NCI-H345 treated with DMSO at 0.1 percent for 48 hours (cell line): ENCODE measurements around the gene F8A1.
"Not testable (repeated sequence)": the region's sequence is repeated elsewhere in the genome, so short reads cannot be mapped to it uniquely, and the experiment has no call there.

Experiments
- DNase-seq: peaks from one replicate; lab custom pipeline; 2025; ENCODE audit not compliant: unreplicated experiment; lab: John Stamatoyannopoulos, UW

The F8A1 gene

GRCh38 chrX:154886069-154886788, at the start of gene F8A1:
TSS of gene F8A1 (plus strand) at chrX:154886355. CDS start at chrX:154886375, 20 bp downstream.
- DNase-seq: not testable (repeated sequence)

- peak; percentile 27 for DNase-seq
These were observed 45.3 kb upstream of the F8A1 start for GRCh38 chrX:154840856-154841255.

- no peak for DNase-seq
These were observed 35.1 kb upstream of the F8A1 start for GRCh38 chrX:154850957-154851611.

- DNase-seq: no peak
These were observed 30.9 kb upstream of the F8A1 start for GRCh38 chrX:154855256-154855655.

- not testable (repeated sequence) for DNase-seq
These were observed 17.6 kb upstream of the F8A1 start for GRCh38 chrX:154868522-154868921.

GRCh38 chrX:154873329-154873728, 12.8 kb upstream of the F8A1 start:
- no peak for DNase-seq

GRCh38 chrX:154884069-154884468, 2.1 kb upstream of the F8A1 start:
- not testable (repeated sequence) for DNase-seq

- not testable (repeated sequence) for DNase-seq
These were observed 1.1 kb upstream of the F8A1 start for GRCh38 chrX:154885057-154885456.

- DNase-seq: not testable (repeated sequence)
These were observed 606 bp upstream of the F8A1 start for GRCh38 chrX:154885549-154885948.

GRCh38 chrX:154886789-154887221, 650 bp downstream of the F8A1 start:
- not testable (repeated sequence) for DNase-seq

- no peak for DNase-seq
These were observed 5.0 kb downstream of the F8A1 start for GRCh38 chrX:154890990-154891639.

- DNase-seq: no peak
These were observed 6.1 kb downstream of the F8A1 start for GRCh38 chrX:154892296-154892695.

GRCh38 chrX:154900323-154900722, 14.2 kb downstream of the F8A1 start:
- no peak for DNase-seq

GRCh38 chrX:154902408-154902807, 16.3 kb downstream of the F8A1 start:
- no peak for DNase-seq

- DNase-seq: no peak
These were observed 22.7 kb downstream of the F8A1 start for GRCh38 chrX:154908821-154909220.

GRCh38 chrX:154910048-154910447, 23.9 kb downstream of the F8A1 start:
- not testable (repeated sequence) for DNase-seq

- DNase-seq: not testable (repeated sequence)
These were observed 24.4 kb downstream of the F8A1 start for GRCh38 chrX:154910528-154910927.

GRCh38 chrX:154914052-154914451, 27.9 kb downstream of the F8A1 start:
- DNase-seq: no peak

GRCh38 chrX:154918060-154918483, 31.9 kb downstream of the F8A1 start:
- peak; percentile 50 for DNase-seq

GRCh38 chrX:154924771-154925170, 38.6 kb downstream of the F8A1 start:
- not testable (repeated sequence) for DNase-seq
